Ramos (cell line): ENCODE results near the gene GPATCH4.
"Not testable (repeated sequence)": the region's sequence is repeated elsewhere in the genome, so short reads cannot be mapped to it uniquely, and the experiment has no call there.

Source experiments
- in situ Hi-C: fragments of 300-500 bp; cut with MboI; formaldehyde crosslinking; loops from one replicate; pipeline ENCODE4 v1.14.3; 2022; ENCODE audit warnings: low sequenced_read_pairs; ENCODE audit not compliant: unreplicated experiment

Gene GPATCH4

DNA sequence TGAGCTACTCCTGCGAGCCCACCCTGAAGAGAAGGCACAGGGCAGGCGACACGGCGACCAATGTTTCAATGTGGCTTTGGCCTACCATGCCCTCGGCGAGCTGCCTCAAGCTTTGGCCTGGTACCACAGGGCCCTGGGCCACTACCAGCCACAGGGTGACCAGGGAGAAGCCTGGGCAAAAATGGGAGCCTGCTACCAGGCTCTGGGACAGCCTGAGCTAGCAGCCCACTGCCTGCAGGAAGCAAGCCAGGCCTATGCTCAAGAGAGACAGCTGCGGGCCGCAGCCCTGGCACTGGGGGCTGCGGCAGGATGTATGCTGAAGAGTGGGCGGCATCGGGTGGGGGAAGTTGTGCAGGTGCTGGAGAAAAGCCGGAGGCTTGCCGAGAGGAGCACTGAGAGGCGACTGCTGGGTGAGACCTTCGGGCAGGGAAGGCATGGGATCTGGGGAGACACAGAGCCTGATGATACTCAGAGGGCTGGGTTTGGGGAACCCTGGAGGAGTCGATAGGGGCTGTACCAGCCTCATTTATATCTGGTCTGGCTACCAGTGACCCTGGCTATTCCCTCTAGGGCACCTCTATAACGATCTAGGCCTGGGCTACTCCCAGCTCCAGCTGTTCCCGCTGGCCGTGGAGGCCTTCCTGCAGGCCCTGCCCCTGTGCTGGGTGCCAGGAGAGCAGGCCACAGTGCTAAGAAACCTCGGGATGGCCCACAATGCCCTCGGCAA lies 19.5 kb downstream of the GPATCH4 start:
- in situ Hi-C loops = no loop called here

DNA sequence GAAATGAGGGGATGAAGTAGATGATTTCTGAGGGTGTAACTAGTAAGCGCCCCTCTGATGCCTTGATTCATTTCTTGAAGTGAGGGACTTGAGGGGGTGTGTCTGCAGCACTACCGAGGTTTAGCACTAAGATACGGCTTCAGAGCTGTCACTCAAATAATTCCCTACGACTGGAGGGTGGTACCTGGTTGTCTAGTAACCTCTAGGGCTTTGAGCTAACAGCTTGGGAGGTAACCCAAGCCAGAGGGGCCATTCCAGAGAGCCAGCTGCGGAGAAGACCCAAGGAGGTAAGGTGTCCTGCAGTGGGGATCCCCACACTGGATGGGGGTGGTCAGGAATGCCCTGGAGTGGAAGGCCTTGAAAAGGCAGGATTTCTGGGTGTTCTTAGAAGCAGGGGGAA lies 21.8 kb downstream of the GPATCH4 start, which contains the start of gene TTC24:
Gene TTC24, plus strand, starts transcription at position 252 of the 400 bp plus-strand sequence. CDS start 1,642 bp downstream, outside the sequence.
- in situ Hi-C loops = no loop called here

DNA sequence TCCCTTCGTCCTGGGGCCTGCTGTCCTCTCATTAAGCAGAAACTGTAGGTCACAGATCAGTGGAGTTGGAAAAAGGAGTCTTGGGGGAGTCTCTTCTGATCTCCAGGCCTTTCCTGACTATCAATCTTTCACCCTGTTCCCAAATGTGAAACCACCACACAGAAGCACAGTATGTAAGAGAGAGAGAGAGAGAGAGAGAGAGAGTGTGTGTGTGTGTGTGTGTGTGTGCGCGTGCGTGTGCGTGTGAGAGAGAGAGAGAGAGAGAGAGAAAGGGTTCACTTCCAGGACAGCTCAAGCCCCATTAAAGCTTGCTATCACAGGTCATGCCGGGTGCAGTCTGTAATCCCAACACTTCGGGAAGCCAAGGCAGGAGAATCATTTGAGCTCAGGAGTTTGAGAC lies 23.2 kb downstream of the GPATCH4 start:
- in situ Hi-C loops = no loop called here

DNA sequence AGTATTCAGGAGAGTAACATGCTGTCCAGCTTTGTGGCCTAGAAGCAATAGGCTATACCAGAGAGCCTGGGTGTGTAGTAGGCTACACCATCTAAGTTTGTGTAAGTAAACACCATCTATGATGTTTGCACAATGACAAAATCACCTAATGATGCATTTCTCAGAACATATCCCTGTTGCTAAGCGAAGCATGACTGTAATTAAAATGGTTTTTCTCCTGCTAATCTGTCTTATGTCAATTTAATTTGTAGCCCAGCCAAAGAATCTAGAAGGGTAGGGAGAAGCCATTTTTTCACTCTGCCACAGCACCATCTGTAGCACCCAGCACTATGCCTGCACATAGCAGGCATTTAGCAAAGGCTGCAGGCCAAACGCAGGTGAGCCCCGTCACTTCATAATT lies 23.7 kb downstream of the GPATCH4 start:
- in situ Hi-C loops = no loop called here

DNA sequence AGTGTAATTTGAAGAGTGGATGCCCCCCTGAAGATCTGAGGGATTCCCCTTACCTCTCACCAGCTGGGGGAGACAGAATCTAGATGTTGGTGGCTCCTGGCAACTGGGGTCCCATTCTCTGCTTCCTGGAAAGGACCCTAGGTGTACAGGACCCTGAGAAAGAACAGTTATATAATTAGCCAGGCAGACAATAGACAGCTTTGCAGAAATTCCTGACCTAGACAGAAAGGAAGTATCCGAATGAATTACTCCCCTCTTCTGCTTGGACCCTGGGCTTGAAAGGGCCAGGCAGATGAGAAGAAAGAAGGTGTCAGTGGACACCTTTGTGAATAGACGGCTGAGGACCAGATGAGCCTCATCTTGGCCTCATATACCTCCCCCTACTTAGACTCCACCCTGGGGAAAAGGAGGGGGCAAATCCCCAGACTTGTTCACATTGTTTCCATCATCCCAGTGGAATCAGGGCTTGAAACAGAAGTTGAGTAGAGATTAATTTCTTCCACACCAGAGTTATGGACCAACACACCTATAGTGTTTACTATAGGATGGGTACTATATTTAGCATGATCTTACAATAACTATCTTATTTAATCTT lies 27.1 kb downstream of the GPATCH4 start:
- in situ Hi-C loops = no loop called here

- in situ Hi-C loops = no loop called here
Observed at GRCh38 chr1:156572663-156573018, 28.6 kb downstream of the GPATCH4 start.

- in situ Hi-C loops = no loop called here
Observed at GRCh38 chr1:156571919-156572662, 29.2 kb downstream of the GPATCH4 start, which contains the start of gene IQGAP3. Gene IQGAP3, minus strand, starts transcription at chr1:156572565. Its CDS starts 36 bp downstream, at chr1:156572529.

- in situ Hi-C loops = no loop called here
Observed at GRCh38 chr1:156571261-156571852, 29.9 kb downstream of the GPATCH4 start.

DNA sequence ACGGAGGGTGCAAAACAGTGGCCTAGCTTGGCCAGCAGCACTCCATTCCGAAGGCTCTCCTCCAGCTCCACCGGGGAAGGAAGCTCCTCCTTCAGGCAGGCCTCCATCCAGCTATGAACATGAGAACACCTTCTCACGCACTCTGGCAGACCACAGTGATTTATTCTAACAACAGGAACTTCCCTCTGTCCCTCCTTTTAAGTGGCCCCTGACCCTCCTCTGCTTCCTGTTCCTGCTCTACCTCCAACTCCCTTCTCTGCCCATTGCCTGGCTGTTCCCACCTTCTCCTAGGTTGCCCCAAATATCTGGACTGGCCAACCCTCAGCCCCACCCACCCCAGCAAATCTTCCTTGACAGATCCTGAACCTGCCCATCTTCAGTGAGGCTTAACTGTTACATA lies 34.8 kb downstream of the GPATCH4 start:
- in situ Hi-C loops = no loop called here

- in situ Hi-C loops = no loop called here
Observed at GRCh38 chr1:156565519-156565918, 35.8 kb downstream of the GPATCH4 start.

DNA sequence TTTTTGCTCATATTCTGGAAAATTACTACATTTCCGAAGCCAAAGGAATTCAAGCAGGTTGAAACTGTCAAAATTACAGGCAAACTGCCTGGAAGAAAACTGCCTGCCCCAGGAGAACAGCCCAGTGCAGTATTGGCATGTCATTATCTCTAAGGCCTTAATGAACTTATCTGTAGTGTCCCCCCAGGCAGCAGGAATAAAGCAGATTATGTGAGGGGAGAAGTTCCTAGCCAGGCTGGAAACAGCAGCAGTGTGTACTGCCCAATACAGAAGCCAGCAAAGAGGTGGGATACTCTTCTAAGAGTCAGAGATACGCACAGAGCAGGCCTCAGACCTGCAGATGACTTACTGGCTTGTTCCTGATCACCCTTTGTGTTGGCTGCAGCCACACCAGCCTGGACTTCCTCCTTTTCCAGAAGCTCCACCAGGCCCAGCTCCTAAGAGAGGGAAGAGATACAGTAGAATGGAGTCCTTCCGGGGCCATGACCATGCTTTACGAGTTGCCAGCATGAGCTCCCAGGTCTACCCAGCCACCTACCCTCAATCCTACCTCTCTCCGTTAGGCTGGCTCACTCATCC lies 40.6 kb downstream of the GPATCH4 start:
- in situ Hi-C loops = no loop called here

DNA sequence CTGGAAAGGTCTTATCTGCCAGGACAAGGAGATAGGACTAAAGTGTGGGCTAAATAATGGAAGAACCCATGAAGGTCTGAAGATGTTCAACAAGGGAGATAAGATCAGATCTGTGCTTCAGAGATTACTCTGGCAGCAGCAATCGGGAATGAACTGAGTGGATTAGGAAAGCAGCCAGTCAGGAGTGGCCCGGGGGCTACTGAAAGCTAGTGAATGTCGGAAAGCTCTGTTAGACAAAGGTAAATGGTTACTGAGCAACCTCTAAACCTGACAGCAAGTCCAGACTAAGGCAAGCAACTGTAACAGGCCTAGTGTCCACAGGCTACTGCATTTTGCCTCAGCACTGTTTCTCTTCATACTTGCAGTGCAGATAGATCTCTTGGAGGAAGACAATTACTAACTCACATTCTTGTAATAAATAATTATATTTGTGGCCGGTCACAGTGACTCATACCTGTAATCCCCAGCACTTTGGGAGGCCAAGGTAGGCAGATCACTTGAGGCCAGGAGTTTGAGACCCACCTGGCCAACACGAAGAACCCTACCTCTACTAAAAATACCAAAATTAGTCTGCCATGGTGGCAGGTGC lies 41.4 kb downstream of the GPATCH4 start:
- in situ Hi-C loops = no loop called here

- in situ Hi-C loops = no loop called here
Observed at GRCh38 chr1:156559086-156559796, 42.0 kb downstream of the GPATCH4 start.

GRCh38 chr1:156556354-156556753 lies 44.9 kb downstream of the GPATCH4 start:
- in situ Hi-C loops = no loop called here

DNA sequence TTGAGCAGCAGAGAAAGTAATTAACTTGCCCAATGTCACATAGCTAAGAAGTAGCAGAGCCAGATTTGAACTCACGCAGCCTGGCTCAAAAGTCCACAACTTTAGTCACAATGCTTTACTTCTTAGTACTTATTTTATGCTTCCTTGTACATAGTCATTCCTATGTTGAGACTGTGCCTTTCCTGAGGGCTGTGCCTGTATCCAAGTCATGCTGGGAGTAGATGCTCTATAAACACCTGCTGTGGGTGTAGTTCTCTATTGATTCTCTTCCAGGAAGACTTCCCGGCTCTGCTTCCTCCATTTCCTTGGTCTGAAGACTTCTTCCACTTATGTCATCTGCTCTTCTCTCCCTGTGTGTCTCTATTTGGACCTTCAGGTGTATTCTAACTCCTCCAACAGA lies 45.6 kb downstream of the GPATCH4 start:
- in situ Hi-C loops = no loop called here

DNA sequence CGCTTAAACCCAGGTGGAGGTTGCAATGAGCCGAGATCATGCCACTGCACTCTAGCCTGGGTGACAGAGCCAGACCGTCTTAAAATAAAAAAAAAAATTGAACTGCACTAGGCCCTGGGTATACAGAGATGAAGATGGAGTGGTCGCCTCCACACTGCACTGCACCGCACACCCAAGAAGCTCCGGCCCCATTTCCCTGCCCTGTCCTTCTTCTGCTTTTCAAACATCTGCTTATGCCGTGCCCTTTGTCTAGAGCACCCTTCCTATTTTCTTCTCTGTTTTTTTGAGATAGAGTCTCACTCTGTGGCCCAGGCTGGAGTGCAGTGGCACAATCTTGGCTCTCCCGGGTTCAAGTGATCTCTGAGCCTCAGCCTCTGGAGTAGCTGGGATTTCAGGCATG lies 46.3 kb downstream of the GPATCH4 start:
- in situ Hi-C loops = no loop called here

GRCh38 chr1:156553860-156554485 lies 47.3 kb downstream of the GPATCH4 start:
- in situ Hi-C loops = no loop called here

GRCh38 chr1:156552937-156553336 lies 48.3 kb downstream of the GPATCH4 start:
- in situ Hi-C loops = not testable (repeated sequence)

GRCh38 chr1:156552518-156552917 lies 48.8 kb downstream of the GPATCH4 start:
- in situ Hi-C loops = no loop called here
